Hepatocyte (in vitro differentiated cells): ENCODE data around the gene IPO7. TPM values are rescaled to one million over a fixed set of nuclear protein-coding genes. Genes with fewer than 3 reads are reported as not detected.

Source experiments
- DNase-seq: peaks from one replicate; pipeline ENCODE4 v3.0.0-alpha.2; 2016; ENCODE audit warnings: low spot score
- H2AFZ ChIP-seq: fragments of 200-600 bp; sonication (generic); 2 replicates; pipeline ENCODE4 v1.6.0; 2016; ENCODE audit warnings: antibody characterized with exemption, mild to moderate bottlenecking
- H3K27ac ChIP-seq: fragments of 200-600 bp; sonication (generic); 2 replicates; pipeline ENCODE4 v1.5.1; 2016; ENCODE audit warnings: mild to moderate bottlenecking
- H3K27me3 ChIP-seq: fragments of 200-600 bp; sonication (generic); 2 replicates; pipeline ENCODE4 v1.6.1; 2016
- H3K36me3 ChIP-seq: fragments of 200-600 bp; sonication (generic); replicated peaks from 2 replicates; pipeline ENCODE4 v1.5.1; 2016; ENCODE audit warnings: low read depth; ENCODE audit not compliant: insufficient read depth
- H3K4me1 ChIP-seq: fragments of 200-600 bp; sonication (generic); 2 replicates; pipeline ENCODE4 v1.5.1; 2016; ENCODE audit warnings: mild to moderate bottlenecking, moderate library complexity; ENCODE audit not compliant: insufficient read depth
- H3K4me2 ChIP-seq: fragments of 200-600 bp; sonication (generic); 2 replicates; pipeline ENCODE4 v1.6.0; 2016
- H3K4me3 ChIP-seq: fragments of 200-600 bp; sonication (generic); 2 replicates; pipeline ENCODE4 v1.5.1; 2016; ENCODE audit warnings: mild to moderate bottlenecking
- H3K79me2 ChIP-seq: fragments of 200-600 bp; sonication (generic); 2 replicates; pipeline ENCODE4 v1.6.0; 2017; ENCODE audit warnings: mild to moderate bottlenecking
- H3K9me2 ChIP-seq: fragments of 200-600 bp; sonication (generic); replicated peaks from 2 replicates; pipeline ENCODE4 v1.6.0; 2017; ENCODE audit warnings: mild to moderate bottlenecking; ENCODE audit not compliant: insufficient read depth
- H3K9me3 ChIP-seq: fragments of 200-600 bp; sonication (generic); 2 replicates; pipeline ENCODE4 v1.5.1; 2016; ENCODE audit warnings: low read depth, mild to moderate bottlenecking
- H4K20me1 ChIP-seq: fragments of 200-600 bp; sonication (generic); 2 replicates; pipeline ENCODE4 v1.6.0; 2016; ENCODE audit warnings: mild to moderate bottlenecking; ENCODE audit not compliant: insufficient read depth, poor library complexity, severe bottlenecking
- EZH2 ChIP-seq: fragments of 200-600 bp; sonication (generic); IDR thresholded peaks from 2 replicates; pipeline ENCODE4 v1.6.1; 2016; ENCODE audit warnings: antibody characterized with exemption, mild to moderate bottlenecking, borderline replicate concordance
- EZH2phosphoT487 ChIP-seq: fragments of 200-600 bp; sonication (generic); IDR thresholded peaks from one replicate; pipeline ENCODE4 v1.6.1; 2018; ENCODE audit warnings: antibody characterized with exemption, mild to moderate bottlenecking, low read depth, moderate library complexity; ENCODE audit not compliant: unreplicated experiment, severe bottlenecking
- WGBS: methylation state at CpG from one replicate; pipeline ENCODE4 v1.1.6; 2016; ENCODE audit warnings: low lambda C conversion rate; ENCODE audit errors: missing lambda C conversion rate; 5-methylcytosine and 5-hydroxymethylcytosine counted together
- polyA plus RNA-seq: library from polyadenylated mRNA; unstranded; fragments of >200 nt; fragmentation: Nextera tagmentation; extraction: Ambion mirVana; gene quantifications from 2 replicates; pipeline ENCODE4 v1.2.1, GENCODE V29; 2016
- total RNA-seq: library from RNA; depleted of rRNA; stranded (reverse); fragments of >200 nt; gene quantifications from 2 replicates; pipeline ENCODE4 v1.2.3, GENCODE V29; 2014
- TF ChIP-seq, protein P1 (sequence below): fragments of 200-600 bp; sonication (generic); IDR thresholded peaks from 2 replicates; pipeline ENCODE4 v1.5.1; 2016; ENCODE audit warnings: antibody characterized with exemption, mild to moderate bottlenecking; ENCODE audit not compliant: poor library complexity

Gene IPO7
- total and polyA plus RNA-seq, 2 experiments from 2014 or later: 6.4 to 92.7 TPM

DNA sequence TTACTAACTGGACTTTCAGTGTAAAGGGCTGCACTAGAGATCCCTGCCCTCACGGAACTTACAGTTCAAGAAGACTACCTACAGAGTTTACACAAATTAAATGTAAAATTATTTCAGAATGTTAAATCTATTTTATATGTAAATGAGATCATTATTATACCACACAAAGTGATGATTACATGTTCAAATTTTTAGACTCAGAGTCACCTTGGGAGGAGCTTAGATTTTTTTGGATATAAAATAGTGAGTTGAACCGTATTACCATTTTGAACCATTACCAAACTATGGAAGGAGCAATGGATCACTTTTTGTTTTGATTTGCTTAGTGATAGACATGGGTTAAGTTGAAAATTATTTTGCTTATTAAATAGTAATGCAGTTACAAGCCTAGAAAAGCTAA, 1.6 kb downstream of the IPO7 start:
- peaks cover 58% of the 10 kb centered on the region for H4K20me1 ChIP-seq
- no peak overlapping the region for H2AFZ ChIP-seq
- WGBS: 82% methylated on average over 2 of the region's 2 CpGs
- no peaks in the 10 kb centered on the region for H3K9me3 ChIP-seq
- H3K79me2 ChIP-seq: peaks cover 60% of the 10 kb centered on the region
- peak overlapping the region; percentile 65 for H3K4me3 ChIP-seq
- H3K27me3 ChIP-seq: no peaks in the 10 kb centered on the region
- TF ChIP-seq, protein P1, sequence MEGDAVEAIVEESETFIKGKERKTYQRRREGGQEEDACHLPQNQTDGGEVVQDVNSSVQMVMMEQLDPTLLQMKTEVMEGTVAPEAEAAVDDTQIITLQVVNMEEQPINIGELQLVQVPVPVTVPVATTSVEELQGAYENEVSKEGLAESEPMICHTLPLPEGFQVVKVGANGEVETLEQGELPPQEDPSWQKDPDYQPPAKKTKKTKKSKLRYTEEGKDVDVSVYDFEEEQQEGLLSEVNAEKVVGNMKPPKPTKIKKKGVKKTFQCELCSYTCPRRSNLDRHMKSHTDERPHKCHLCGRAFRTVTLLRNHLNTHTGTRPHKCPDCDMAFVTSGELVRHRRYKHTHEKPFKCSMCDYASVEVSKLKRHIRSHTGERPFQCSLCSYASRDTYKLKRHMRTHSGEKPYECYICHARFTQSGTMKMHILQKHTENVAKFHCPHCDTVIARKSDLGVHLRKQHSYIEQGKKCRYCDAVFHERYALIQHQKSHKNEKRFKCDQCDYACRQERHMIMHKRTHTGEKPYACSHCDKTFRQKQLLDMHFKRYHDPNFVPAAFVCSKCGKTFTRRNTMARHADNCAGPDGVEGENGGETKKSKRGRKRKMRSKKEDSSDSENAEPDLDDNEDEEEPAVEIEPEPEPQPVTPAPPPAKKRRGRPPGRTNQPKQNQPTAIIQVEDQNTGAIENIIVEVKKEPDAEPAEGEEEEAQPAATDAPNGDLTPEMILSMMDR: no peak
- TF ChIP-seq EZH2 (no peak), EZH2phosphoT487 (no peak)
- peaks cover 19% of the 10 kb centered on the region for H3K4me1 ChIP-seq
- H3K4me2 ChIP-seq: peak overlapping the region; percentile 78
- DNase-seq: no peak
- peak overlapping the region; percentile 92 for H3K27ac ChIP-seq
- no peaks in the 10 kb centered on the region for H3K9me2 ChIP-seq
- H3K36me3 ChIP-seq: no peaks in the 10 kb centered on the region

GRCh38 chr11:9386901-9387300, 2.4 kb downstream of the IPO7 start:
- Histone ChIP-seq H3K4me2 (peak overlapping the region; percentile 78), H2AFZ (no peak overlapping the region), H3K9me3 (no peaks in the 10 kb centered on the region), H4K20me1 (peaks cover 67% of the 10 kb centered on the region), H3K27ac (peak overlapping the region; percentile 18), H3K4me1 (peaks cover 18% of the 10 kb centered on the region), H3K79me2 (peaks cover 68% of the 10 kb centered on the region), H3K9me2 (no peaks in the 10 kb centered on the region), H3K27me3 (no peaks in the 10 kb centered on the region), H3K4me3 (no peak overlapping the region), H3K36me3 (no peaks in the 10 kb centered on the region)
- TF ChIP-seq EZH2: no peak
- no peak for TF ChIP-seq EZH2phosphoT487
- 86% methylated on average over 1 of the region's 1 CpG for WGBS
- DNase-seq: no peak

GRCh38 chr11:9396310-9396709, 11.9 kb downstream of the IPO7 start:
- Histone ChIP-seq H3K36me3 (no peaks in the 10 kb centered on the region), H3K4me3 (no peak overlapping the region), H3K4me1 (no peaks in the 10 kb centered on the region), H3K79me2 (peaks cover 100% of the 10 kb centered on the region), H3K4me2 (no peak overlapping the region), H4K20me1 (peaks cover 74% of the 10 kb centered on the region), H3K9me2 (no peaks in the 10 kb centered on the region), H3K27me3 (no peaks in the 10 kb centered on the region), H2AFZ (no peak overlapping the region), H3K9me3 (no peaks in the 10 kb centered on the region), H3K27ac (no peak overlapping the region)
- 91% methylated on average over 10 of the region's 10 CpGs for WGBS
- no peak for DNase-seq
- TF ChIP-seq EZH2 (no peak), EZH2phosphoT487 (no peak)
- TF ChIP-seq, protein P1: no peak

DNA sequence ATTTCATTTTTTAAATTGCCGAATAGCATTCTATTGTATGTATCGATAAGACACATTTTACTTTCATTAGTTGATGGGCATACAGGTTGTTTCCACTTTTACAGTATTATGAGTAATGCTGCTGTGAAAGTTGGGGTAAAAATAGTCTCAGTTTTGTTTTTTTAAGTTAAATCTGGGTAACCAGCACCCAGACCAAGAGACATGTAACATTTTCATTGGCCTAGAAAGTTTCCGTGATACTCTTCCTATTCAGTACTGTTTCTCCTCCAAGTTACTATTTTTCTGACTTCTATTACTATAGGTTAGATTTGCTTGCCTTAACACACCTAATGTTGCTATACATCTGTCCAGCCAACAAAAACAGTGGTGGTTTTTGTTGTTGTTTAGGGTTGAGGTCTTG, 12.3 kb downstream of the IPO7 start:
- 99% methylated on average over 3 of the region's 3 CpGs for WGBS
- Histone ChIP-seq H2AFZ (no peak overlapping the region), H3K9me3 (no peaks in the 10 kb centered on the region), H4K20me1 (peaks cover 72% of the 10 kb centered on the region), H3K79me2 (peaks cover 100% of the 10 kb centered on the region), H3K27me3 (no peaks in the 10 kb centered on the region), H3K36me3 (no peaks in the 10 kb centered on the region), H3K4me2 (no peak overlapping the region), H3K4me1 (no peaks in the 10 kb centered on the region), H3K9me2 (no peaks in the 10 kb centered on the region), H3K4me3 (no peak overlapping the region), H3K27ac (no peak overlapping the region)
- no peak for DNase-seq
- TF ChIP-seq EZH2phosphoT487 (no peak), EZH2 (no peak)
- TF ChIP-seq, protein P1: no peak
